ENCODE measurements around the gene ATXN1. TPM values are rescaled to one million over a fixed set of nuclear protein-coding genes. Genes with fewer than 3 reads are reported as not detected.

ATXN1 gene
- total RNA-seq, 1 experiment from 2014 or later, result 5.6 TPM

DNA sequence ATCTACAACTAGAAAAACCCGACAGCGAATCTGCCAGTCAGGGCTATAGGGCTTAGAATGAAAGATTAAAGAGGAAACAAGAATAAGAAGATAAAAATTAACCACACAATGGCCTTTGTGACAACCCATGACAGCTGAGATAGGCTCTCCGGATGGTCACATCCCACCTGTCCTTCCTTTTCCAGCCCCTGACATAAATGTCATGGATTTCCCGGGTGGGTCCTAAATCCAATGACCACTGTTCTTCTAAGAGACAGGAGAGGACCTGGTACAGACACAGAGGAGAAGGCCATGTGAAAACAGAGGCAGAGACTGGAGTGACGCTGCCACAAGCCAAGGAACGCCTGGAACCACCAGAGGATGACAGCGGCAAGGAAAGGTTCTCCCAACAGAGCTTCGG, 41.8 kb downstream of the ATXN1 start:
- Histone ChIP-seq H3K27me3 (ENCODE audit: insufficient read depth, low read length) (no peaks in the 10 kb centered on the region), H2BK5ac (ENCODE audit: insufficient read length, low read length) (no peak overlapping the region)
- H3K4me1 Mint-ChIP-seq, result peaks cover 13 to 21% of the 10 kb centered on the region in 2 experiments

More for the DNA sequence above, 41.8 kb downstream of the ATXN1 start:
- no peak overlapping the region for H2AFZ ChIP-seq (ENCODE audit: low read length)
- Mint-ChIP-seq H3K36me3 (ENCODE audit: insufficient read depth in 1 of 3, low read depth in 3 of 3) (no peaks in the 10 kb centered on the region), H3K27ac (no peak overlapping the region), H3K9me3 (no peaks in the 10 kb centered on the region), H3K4me3 (no peak overlapping the region), H3K27me3 (ENCODE audit: low read depth) (no peaks in the 10 kb centered on the region)
- H2BK15ac ChIP-seq (ENCODE audit: low read depth, low read length), result no peak overlapping the region
- H3K79me1 ChIP-seq (ENCODE audit: insufficient read depth, low read depth, low read length, poor library complexity, severe bottlenecking), result no peaks in the 10 kb centered on the region
- H4K5ac ChIP-seq (ENCODE audit: insufficient read length, low read depth, low read length), result no peak overlapping the region
- TF ChIP-seq, protein P1, sequence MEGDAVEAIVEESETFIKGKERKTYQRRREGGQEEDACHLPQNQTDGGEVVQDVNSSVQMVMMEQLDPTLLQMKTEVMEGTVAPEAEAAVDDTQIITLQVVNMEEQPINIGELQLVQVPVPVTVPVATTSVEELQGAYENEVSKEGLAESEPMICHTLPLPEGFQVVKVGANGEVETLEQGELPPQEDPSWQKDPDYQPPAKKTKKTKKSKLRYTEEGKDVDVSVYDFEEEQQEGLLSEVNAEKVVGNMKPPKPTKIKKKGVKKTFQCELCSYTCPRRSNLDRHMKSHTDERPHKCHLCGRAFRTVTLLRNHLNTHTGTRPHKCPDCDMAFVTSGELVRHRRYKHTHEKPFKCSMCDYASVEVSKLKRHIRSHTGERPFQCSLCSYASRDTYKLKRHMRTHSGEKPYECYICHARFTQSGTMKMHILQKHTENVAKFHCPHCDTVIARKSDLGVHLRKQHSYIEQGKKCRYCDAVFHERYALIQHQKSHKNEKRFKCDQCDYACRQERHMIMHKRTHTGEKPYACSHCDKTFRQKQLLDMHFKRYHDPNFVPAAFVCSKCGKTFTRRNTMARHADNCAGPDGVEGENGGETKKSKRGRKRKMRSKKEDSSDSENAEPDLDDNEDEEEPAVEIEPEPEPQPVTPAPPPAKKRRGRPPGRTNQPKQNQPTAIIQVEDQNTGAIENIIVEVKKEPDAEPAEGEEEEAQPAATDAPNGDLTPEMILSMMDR (conservative IDR thresholded peaks at IDR 0.05), result no peak
- WGBS (ENCODE audit: extremely low coverage, insufficient read length, low lambda C conversion rate), result no CpG with 5 or more reads among the region's 8 CpGs
- no peak overlapping the region for H4K91ac ChIP-seq (ENCODE audit: insufficient read length, low read depth, low read length)
- no peak overlapping the region for H2BK12ac ChIP-seq (ENCODE audit: insufficient read length, low read depth, low read length)
- no peak overlapping the region for H3K4ac ChIP-seq (ENCODE audit: low read depth, low read length)
- H2BK20ac ChIP-seq (ENCODE audit: low read depth, low read length, poor library complexity, severe bottlenecking), result no peak overlapping the region
- H3K27ac ChIP-seq (ENCODE audit: insufficient read length, low read depth, low read length), result no peak overlapping the region
- H2AK5ac ChIP-seq (ENCODE audit: insufficient read length, low read length), result no peak overlapping the region
- H3K56ac ChIP-seq (ENCODE audit: insufficient read length, low read depth, low read length), result no peak overlapping the region
- H3K23ac ChIP-seq (ENCODE audit: insufficient read length, low read depth, low read length), result no peak overlapping the region
- DNase-seq, result no peak
- no peaks in the 10 kb centered on the region for H3K79me2 ChIP-seq (ENCODE audit: insufficient read depth, low read length)
- H3T11ph ChIP-seq (ENCODE audit: low read length), result no peak overlapping the region
- no peak overlapping the region for H3K9ac ChIP-seq (ENCODE audit: extremely low read depth, insufficient read length, low read length)
- H4K8ac ChIP-seq (replicated peaks; ENCODE audit: insufficient read length, low read depth, low read length), result no peak overlapping the region
- H3K4me2 ChIP-seq (ENCODE audit: insufficient read depth, insufficient read length, low read length), result no peak overlapping the region
- H3K23me2 ChIP-seq (ENCODE audit: insufficient read length, low read depth, low read length, poor library complexity, severe bottlenecking), result no peaks in the 10 kb centered on the region
- no peak overlapping the region for H3K18ac ChIP-seq (ENCODE audit: insufficient read length, low read depth, low read length)
- H3K9me3 ChIP-seq (ENCODE audit: control insufficient read depth, low read depth, low read length), result no peaks in the 10 kb centered on the region
- no peak overlapping the region for H2BK120ac ChIP-seq (ENCODE audit: low read depth, low read length, poor library complexity, severe bottlenecking)
- H3K4me1 ChIP-seq (ENCODE audit: insufficient read depth, low read length), result peaks cover 3% of the 10 kb centered on the region; the same call in 1 of the 2 replicates
- H3K14ac ChIP-seq (ENCODE audit: insufficient read depth, low read length), result no peak overlapping the region
- no peaks in the 10 kb centered on the region for H4K20me1 ChIP-seq (ENCODE audit: control insufficient read depth, insufficient read depth, insufficient read length)
